NCI-H2029 (cell line): ENCODE results near the gene SEBOX.

Experiments
- DNase-seq: peaks from one replicate; lab custom pipeline; 2025; lab: John Stamatoyannopoulos, UW

Gene SEBOX

DNA sequence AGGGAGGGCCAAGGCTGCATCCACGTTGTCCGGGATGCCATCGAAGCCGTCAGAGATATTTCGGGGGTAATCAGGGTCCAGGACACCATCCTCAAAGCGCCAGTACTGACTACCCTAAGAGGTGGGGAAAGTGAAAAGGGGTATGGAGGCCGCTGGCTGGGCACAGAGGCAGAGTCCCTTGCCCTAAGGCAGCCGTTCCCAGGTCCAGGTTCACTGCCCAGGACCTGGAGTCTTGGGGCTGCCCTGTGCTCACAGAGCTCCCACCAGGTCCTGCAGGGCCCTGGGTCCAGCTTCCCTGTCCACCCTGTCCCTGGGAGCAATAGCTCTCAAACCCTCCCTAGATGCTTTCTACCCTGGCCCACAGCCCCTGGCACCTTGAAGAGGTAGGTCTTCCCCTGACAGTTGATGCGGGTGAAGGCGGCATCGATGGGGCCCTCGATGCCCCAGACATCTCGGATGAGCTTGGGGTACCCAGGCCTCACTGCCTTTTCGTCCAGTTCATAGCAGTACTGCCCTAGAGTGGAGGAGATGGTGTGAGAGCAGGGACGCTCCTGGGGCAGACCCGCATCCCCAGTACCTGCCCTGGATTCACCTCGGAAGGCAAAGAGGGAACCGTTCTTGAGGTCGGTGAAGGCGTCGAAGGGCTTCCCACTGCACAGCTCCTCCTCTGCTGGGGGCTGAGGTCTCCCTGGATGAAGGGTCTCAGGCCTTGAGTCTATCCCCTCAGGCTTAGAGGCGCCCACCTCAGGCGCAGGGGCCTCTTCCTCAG, 4.1 kb upstream of the SEBOX start:
- no peak for DNase-seq

DNA sequence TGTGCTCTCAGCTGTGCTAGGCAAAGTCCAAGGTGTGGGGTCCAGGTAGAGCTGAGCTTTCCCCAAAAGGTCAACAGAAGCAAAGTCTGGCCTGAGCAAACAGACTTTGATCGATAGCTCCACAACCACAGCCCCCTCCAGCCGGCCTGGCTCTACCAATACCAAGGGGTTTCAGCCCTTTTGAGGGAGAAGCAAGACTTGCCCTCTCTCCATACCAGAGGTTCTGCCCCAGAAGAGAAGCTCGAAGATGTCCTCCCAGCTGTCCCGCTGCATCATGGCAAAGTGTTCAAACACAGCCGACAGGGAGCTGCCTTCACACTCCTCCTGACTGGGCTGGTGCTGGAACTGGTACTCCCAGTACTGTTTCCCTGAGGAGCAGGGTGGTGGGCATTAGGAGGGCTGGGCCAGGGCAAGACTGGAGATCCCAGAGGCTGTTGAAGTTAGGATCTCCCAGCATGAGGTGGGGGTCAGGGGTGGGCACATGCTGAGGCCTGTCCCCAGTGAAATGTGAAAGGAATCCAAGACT, 3.4 kb upstream of the SEBOX start:
- no peak for DNase-seq

- DNase-seq, result no peak
Observed at GRCh38 chr17:28367641-28368305, 2.8 kb upstream of the SEBOX start.

GRCh38 chr17:28366605-28367004, 1.6 kb upstream of the SEBOX start:
- DNase-seq, result no peak

GRCh38 chr17:28365487-28365886, 488 bp upstream of the SEBOX start:
- DNase-seq, result no peak

- no peak for DNase-seq
Observed at GRCh38 chr17:28363776-28364650, 986 bp downstream of the SEBOX start.

- DNase-seq, result no peak
Observed at GRCh38 chr17:28363186-28363585, 1.8 kb downstream of the SEBOX start.

- DNase-seq, result no peak
Observed at GRCh38 chr17:28357901-28358197, 7.2 kb downstream of the SEBOX start.

- DNase-seq, result peak; percentile 86
Observed at GRCh38 chr17:28357061-28357900, 7.7 kb downstream of the SEBOX start, which contains the start of gene POLDIP2. POLDIP2 (minus strand) TSS chr17:28357527; CDS start chr17:28357448, 79 bp downstream.

GRCh38 chr17:28350271-28350670, 14.7 kb downstream of the SEBOX start:
- no peak for DNase-seq

DNA sequence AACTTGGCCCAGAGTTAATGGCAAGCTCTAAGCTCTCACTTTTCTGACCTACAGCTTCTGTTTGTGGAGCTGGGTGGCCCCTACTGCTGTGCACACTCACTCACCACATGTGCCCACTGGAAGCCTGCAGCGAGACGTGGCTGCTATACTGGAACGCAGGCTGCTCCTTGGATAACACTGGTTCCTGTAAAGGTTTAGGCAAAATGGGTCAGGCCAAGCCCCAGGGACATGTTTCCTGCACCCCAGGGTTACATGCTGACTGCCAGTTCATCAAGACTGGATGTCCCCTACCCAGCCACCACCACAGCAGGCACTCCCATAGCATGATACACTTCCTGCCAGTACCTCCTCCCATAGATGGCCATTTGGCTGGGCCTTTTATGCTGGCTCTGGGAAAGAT, 16.0 kb downstream of the SEBOX start:
- DNase-seq, result no peak

DNA sequence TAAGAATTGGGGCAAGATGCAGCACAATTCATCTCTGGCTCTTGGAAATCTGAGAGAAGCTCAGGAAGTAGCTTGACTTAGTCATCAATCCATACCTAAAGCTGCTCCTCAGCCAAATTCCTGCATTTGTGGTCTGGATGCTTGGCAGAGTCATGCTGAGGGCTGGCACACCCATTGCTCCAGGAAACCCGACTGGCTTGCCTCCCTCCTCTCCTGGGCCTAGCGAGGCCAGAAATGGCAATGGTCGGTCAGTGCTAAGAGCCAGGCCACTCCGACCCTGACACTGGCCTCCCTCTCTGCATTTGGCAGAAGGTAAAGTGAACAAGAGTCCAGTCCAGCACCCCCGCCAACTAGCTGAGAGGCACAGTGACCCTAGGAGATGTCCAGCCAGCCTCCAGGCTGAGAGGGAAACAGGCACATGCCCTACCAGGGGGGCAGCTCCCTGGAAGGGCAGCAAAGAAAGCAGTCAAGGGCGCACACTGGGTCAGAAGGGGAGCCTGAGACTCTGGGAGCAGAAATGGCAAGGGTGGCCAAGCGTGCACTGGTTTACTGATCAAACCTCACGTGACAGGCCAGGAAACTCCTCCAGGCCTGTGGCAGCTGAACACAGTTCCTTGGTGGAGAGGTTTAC, 17.6 kb downstream of the SEBOX start:
- no peak for DNase-seq

DNA sequence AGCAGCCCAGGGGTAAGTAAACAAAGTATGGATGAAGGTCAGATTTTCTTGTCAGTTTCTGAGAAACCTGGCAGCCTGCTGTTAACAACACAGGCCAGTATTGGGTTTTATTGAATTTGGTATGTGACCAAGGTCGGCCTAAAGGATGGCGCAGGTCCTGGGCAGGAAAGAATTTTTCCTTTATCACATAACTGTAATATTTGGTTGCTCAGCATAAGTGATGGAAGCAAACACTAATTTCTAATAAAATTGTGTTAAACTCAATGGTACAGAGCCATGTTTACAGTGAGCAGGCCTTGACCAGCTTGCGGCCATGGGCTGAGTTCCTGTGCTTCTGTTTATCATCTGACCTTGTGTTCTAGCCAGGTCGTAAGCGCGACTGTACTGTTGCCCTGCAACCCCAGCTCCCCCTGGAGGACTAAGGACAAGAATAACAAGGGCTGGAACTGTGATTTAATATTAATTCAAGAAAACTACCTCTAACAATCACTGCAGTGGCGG, 18.2 kb downstream of the SEBOX start:
- no peak for DNase-seq

DNA sequence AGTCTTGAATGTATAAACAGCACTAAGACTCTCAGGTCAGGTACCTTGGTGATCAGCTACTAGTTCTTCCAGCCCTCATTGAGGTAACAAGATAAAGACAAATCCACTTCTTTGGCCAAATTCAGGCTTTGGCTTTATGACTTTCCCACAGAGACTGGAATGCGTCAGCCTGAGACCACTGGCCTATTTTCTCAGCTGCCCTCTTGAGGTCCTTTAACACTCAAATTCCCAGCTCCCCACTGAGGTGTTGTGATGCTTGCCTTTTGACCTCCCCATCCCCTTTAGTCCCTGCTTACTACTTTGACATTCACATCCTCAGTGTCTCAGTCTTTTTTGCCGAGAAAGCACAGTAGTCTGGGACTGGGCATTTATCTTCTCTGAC, 18.8 kb downstream of the SEBOX start:
- no peak for DNase-seq

- DNase-seq, result peak; percentile 86
Observed at GRCh38 chr17:28345419-28346198, 19.4 kb downstream of the SEBOX start.

DNA sequence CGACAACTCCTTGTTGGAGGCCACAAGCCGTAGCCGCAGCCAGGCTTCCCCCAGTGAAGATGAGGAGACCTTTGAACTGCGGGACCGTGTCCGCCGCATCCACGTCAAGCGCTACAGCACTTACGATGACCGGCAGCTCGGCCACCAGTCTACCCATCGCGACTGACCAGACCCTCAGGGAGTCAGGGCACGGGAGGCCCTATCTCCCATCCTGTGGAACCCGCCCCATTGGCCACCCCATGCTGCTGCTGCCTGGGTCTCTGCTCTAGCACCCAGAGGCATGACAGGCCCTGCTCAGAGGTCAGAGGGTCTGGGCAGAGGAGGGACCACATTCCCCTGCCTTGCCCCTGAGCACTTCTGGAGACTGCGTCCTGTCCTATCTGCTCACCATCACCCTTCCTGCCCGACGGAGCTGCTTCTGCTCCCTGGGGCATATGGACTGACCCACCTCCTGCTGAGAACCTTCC, 20.5 kb downstream of the SEBOX start:
- no peak for DNase-seq

- no peak for DNase-seq
Observed at GRCh38 chr17:28344011-28344410, 21.0 kb downstream of the SEBOX start.

- peak; percentile 68 for DNase-seq
Observed at GRCh38 chr17:28343491-28343932, 21.5 kb downstream of the SEBOX start.

DNA sequence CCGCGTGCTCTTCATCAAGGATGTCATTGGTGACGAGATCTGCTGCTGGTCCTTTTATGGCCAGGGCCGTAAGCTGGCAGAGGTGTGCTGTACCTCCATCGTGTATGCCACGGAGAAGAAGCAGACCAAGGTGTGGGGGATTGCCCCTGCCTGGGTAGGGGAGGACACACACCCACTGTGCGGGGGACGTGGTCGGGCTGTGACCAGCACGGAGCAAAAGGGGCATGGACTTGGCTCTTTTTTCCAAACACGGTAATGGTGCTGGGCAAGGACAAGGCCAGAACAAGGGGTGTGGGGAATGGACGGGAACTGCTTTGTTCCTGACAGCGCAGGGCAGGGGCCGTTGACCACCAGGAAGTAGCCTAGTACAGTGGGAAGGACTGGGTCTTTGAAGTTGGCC, 22.7 kb downstream of the SEBOX start:
- DNase-seq, result no peak

DNA sequence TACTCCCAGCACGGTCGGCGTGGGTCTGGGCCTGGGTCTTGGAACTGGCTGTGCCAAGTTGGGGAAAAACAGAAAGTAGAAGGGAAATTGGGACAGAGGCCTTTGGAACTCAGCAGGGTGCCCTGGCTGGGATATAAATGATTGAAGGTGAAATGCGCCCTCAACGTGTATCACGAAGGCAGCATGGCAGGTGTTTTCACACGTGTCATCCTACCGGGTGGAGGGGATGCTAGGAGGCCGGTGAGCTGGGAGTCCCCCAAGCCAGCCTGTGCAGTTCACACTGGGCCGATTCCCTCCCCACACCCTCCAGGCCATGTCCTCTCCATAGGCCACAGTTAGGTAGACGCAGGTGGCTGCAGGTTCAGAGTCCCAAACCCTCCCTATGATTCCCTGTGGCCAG, 23.5 kb downstream of the SEBOX start:
- no peak for DNase-seq
